K562 (cell line): ENCODE data around the gene MYO5C. TPM values are rescaled to one million over a fixed set of nuclear protein-coding genes. Genes with fewer than 3 reads are reported as not detected.

Experiments used
- ATAC-seq: fragments of 200-7000 bp; cut with Tn5 transposase; 3 replicates; pipeline ENCODE4 v1.9.1; 2020; ENCODE audit warnings: moderate library complexity
- BruUV-seq: library from RNA; stranded (reverse); fragments of 400-500 nt; replicated peaks from 2 replicates; lab custom pipeline; 2021; lab: Mats Ljungman, UMichigan
- CTCF ChIA-PET: fragments of 300-600 bp; formaldehyde crosslinking; extraction: SDS; loops from one replicate; lab custom pipeline; 2021; ENCODE audit warnings: low intra/inter-chr PET ratio; lab: Yijun Ruan, JAX
- POLR2A ChIA-PET: fragments of 300-600, 350-650 bp; sonication (Branson Sonifier 250); formaldehyde crosslinking; extraction: SDS; loops from one replicate; lab custom pipeline; 2021; ENCODE audit warnings: antibody characterized with exemption, inconsistent platforms; lab: Yijun Ruan, JAX
- DNase-seq, 4 experiments: peaks; one replicate each; pipeline versions ENCODE4 v3.0.0 to v3.0.0-alpha.2; 2011 to 2018; ENCODE audit warnings: low spot score in 3 of 4, mixed read lengths in 3 of 4; ENCODE audit errors: extremely low read depth in 1 of 4
- FAIRE-seq: peaks from 2 replicates; lab custom pipeline; 2011; peaks lifted over from hg19 to GRCh38; lab: Jason Lieb, UNC
- H2AFZ ChIP-seq: 2 replicates; pipeline ENCODE4 v1.6.0; 2011; ENCODE audit warnings: low read depth, low read length, control low read depth, inconsistent platforms
- H3K27ac ChIP-seq: fragments of 200-600 bp; 3 replicates; pipeline ENCODE4 v1.8.0; 2011; ENCODE audit warnings: low read depth, mild to moderate bottlenecking, control low read depth, inconsistent platforms, low read length, moderate library complexity, mixed read lengths; ENCODE audit errors: extremely low read depth
- H3K27me3 ChIP-seq, 2 experiments: fragments of 300-600 bp in 1 of 2; 2 replicates in 1 of 2; 3 replicates in 1 of 2; pipeline versions ENCODE4 v1.6.0 to v1.8.0; 2011; ENCODE audit warnings: inconsistent platforms in 2 of 2, low read length in 2 of 2, mild to moderate bottlenecking in 1 of 2, mixed read lengths in 1 of 2, moderate library complexity in 1 of 2; ENCODE audit not compliant: control insufficient read depth in 2 of 2, insufficient read depth in 2 of 2
- H3K36me3 ChIP-seq: fragments of 300-600 bp; 3 replicates; pipeline ENCODE4 v1.8.0; 2011; ENCODE audit warnings: mild to moderate bottlenecking, low read length, inconsistent platforms; ENCODE audit not compliant: control insufficient read depth, insufficient read depth
- H3K4me1 ChIP-seq, 2 experiments: fragments of 200-600 bp in 1 of 2; replicated peaks in 1 of 2; 2 replicates in 1 of 2; 3 replicates in 1 of 2; pipeline versions ENCODE4 v1.5.1 to v1.8.0; 2011; ENCODE audit warnings: inconsistent platforms in 2 of 2, low read length in 2 of 2, mild to moderate bottlenecking in 1 of 2, mixed read lengths in 1 of 2, moderate library complexity in 1 of 2; ENCODE audit not compliant: control insufficient read depth in 2 of 2, insufficient read depth in 2 of 2
- H3K4me2 ChIP-seq: 2 replicates; pipeline ENCODE4 v1.6.1; 2011; ENCODE audit warnings: low read length, control low read depth, inconsistent platforms, mixed read lengths; ENCODE audit not compliant: insufficient read depth
- H3K4me3 ChIP-seq: fragments of 200-600 bp; sonication (generic), shearing (Covaris generic); 2 replicates; pipeline ENCODE4 v1.5.1; 2016; ENCODE audit warnings: control low read depth, inconsistent platforms
- H3K79me2 ChIP-seq: fragments of 200-600 bp; 3 replicates; pipeline ENCODE4 v1.8.0; 2011; ENCODE audit warnings: low read length, inconsistent platforms; ENCODE audit not compliant: control insufficient read depth, insufficient read depth
- H3K9ac ChIP-seq, 2 experiments: 2 replicates each; pipeline versions ENCODE4 v1.6.0 to v1.6.1; 2011; ENCODE audit warnings: low read depth in 2 of 2, low read length in 2 of 2, control low read depth in 1 of 2, inconsistent platforms in 1 of 2, mild to moderate bottlenecking in 1 of 2, mixed read lengths in 1 of 2; ENCODE audit not compliant: insufficient read depth in 1 of 2
- H3K9me1 ChIP-seq: one replicate; pipeline ENCODE4 v1.6.0; 2011; ENCODE audit warnings: inconsistent platforms, mild to moderate bottlenecking, low read length, moderate library complexity; ENCODE audit not compliant: control insufficient read depth, insufficient read depth
- H3K9me3 ChIP-seq: replicated peaks from 2 replicates; pipeline ENCODE4 v1.5.1; 2011; ENCODE audit warnings: low read depth, low read length, inconsistent platforms; ENCODE audit not compliant: control insufficient read depth, insufficient read depth
- H4K20me1 ChIP-seq: replicated peaks from 2 replicates; pipeline ENCODE4 v1.6.1; 2011; ENCODE audit warnings: low read length, inconsistent platforms, mixed read lengths; ENCODE audit not compliant: control insufficient read depth, insufficient read depth
- DACH1 ChIP-seq: fragments of 450-650 bp; IDR thresholded peaks from 2 replicates; pipeline ENCODE4 v1.6.1; 2018; ENCODE audit not compliant: partially characterized antibody
- DMBX1 ChIP-seq: fragments of 250-450 bp; sonication (Bioruptor Pico); IDR thresholded peaks from 2 replicates; pipeline ENCODE4 v1.8.0; 2022; ENCODE audit warnings: inconsistent platforms, mild to moderate bottlenecking, moderate library complexity, borderline replicate concordance
- LEF1 ChIP-seq: fragments of 450-650 bp; IDR thresholded peaks from 2 replicates; pipeline ENCODE4 v1.6.1; 2016; ENCODE audit warnings: mild to moderate bottlenecking
- RHOXF2B ChIP-seq: fragments of 250-450 bp; sonication (Bioruptor Pico); conservative IDR thresholded peaks from 2 replicates; pipeline ENCODE4 v1.5.1; 2021
- U2AF1 ChIP-seq: fragments of 200-400 bp; formaldehyde crosslinking; optimal IDR thresholded peaks from 2 replicates; pipeline ENCODE3; 2017; ENCODE audit warnings: mild to moderate bottlenecking, low read depth, low read length, moderate library complexity
- WGBS: fragments of 100-300 bp; shearing (Covaris generic); methylation state at CpG from one replicate; pipeline ENCODE4 v1.1.6; 2016; ENCODE audit warnings: low coverage, mixed read lengths; ENCODE audit not compliant: insufficient coverage; ENCODE audit errors: missing lambda C conversion rate; 5-methylcytosine and 5-hydroxymethylcytosine counted together
- in situ Hi-C: fragments of 300-500 bp; cut with MboI; formaldehyde crosslinking; loops from 4 replicates; pipeline ENCODE4 v1.15.0; 2018; ENCODE audit warnings: inconsistent platforms, mixed read lengths
- intact Hi-C: fragments of 100-400 bp; cut with micrococcal nuclease; formaldehyde crosslinking; loops from 2 replicates; pipeline ENCODE4 v1.14.2; 2022
- polyA plus RNA-seq, 8 experiments: library from polyadenylated mRNA; depleted of rRNA in 4 of 8; stranded (reverse) in 5 of 8; unstranded in 3 of 8; fragments of >200 nt; fragmentation: Nextera tagmentation in 2 of 8; fragmentation: Illumina TruSeq in 1 of 8; extraction: Ambion mirVana in 2 of 8; extraction: Trizol in 1 of 8; gene quantifications; 2 replicates each; pipeline versions ENCODE4 v1.2.1 to v1.2.3, GENCODE V29; 2011 to 2014; ENCODE audit warnings: inconsistent platforms in 1 of 8, missing spikeins in 1 of 8
- total RNA-seq, 7 experiments: library from RNA; depleted of rRNA in 6 of 7; stranded (reverse); fragments of >200 nt in 6 of 7; fragmentation: Illumina TruSeq in 2 of 7; extraction: Trizol in 2 of 7; gene quantifications; 2 replicates each; pipeline versions ENCODE4 v1.2.1 to v1.2.3, GENCODE V29; 2011 to 2021; ENCODE audit warnings: low replicate concordance in 1 of 7
- TF ChIP-seq, protein P1 (sequence below): fragments of 450-650 bp; formaldehyde crosslinking; IDR thresholded peaks from 2 replicates; pipeline ENCODE4 v1.4.0; 2020; ENCODE audit warnings: mild to moderate bottlenecking, moderate library complexity
- TF ChIP-seq, protein P2 (sequence below), 2 experiments: IDR thresholded peaks in 1 of 2; conservative IDR thresholded peaks in 1 of 2; 2 replicates each; pipeline ENCODE4 v1.6.1; 2016; ENCODE audit warnings: low read depth in 2 of 2, mild to moderate bottlenecking in 1 of 2, missing compliant biosample characterization in 1 of 2, missing genetic modification characterization in 1 of 2, moderate library complexity in 1 of 2

MYO5C gene
- total and polyA plus RNA-seq, 9 of the 15 experiments (the other 6 are each of a cell fraction or from before 2014, with no cell fraction given): 0.01 to 0.24 TPM; not detected in 7

GRCh38 chr15:52340093-52340492, 44.5 kb upstream of the MYO5C start (continued):
- TF ChIP-seq U2AF1: no peak
- TF ChIP-seq DMBX1 (CRISPR knock-in tag): no peak
- no peak for TF ChIP-seq LEF1
- TF ChIP-seq RHOXF2B (CRISPR knock-in tag): no peak
- TF ChIP-seq, protein P1, sequence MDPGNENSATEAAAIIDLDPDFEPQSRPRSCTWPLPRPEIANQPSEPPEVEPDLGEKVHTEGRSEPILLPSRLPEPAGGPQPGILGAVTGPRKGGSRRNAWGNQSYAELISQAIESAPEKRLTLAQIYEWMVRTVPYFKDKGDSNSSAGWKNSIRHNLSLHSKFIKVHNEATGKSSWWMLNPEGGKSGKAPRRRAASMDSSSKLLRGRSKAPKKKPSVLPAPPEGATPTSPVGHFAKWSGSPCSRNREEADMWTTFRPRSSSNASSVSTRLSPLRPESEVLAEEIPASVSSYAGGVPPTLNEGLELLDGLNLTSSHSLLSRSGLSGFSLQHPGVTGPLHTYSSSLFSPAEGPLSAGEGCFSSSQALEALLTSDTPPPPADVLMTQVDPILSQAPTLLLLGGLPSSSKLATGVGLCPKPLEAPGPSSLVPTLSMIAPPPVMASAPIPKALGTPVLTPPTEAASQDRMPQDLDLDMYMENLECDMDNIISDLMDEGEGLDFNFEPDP (CRISPR knock-in tag): no peak
- TF ChIP-seq, protein P2, sequence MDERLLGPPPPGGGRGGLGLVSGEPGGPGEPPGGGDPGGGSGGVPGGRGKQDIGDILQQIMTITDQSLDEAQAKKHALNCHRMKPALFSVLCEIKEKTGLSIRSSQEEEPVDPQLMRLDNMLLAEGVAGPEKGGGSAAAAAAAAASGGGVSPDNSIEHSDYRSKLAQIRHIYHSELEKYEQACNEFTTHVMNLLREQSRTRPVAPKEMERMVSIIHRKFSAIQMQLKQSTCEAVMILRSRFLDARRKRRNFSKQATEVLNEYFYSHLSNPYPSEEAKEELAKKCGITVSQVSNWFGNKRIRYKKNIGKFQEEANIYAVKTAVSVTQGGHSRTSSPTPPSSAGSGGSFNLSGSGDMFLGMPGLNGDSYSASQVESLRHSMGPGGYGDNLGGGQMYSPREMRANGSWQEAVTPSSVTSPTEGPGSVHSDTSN (CRISPR knock-in tag; IDR thresholded peaks at IDR 0.05; ENCODE audit: low read depth): no peak
- TF ChIP-seq, protein P2 (tag; conservative IDR thresholded peaks at IDR 0.05; ENCODE audit: low read depth): no peak

DNA sequence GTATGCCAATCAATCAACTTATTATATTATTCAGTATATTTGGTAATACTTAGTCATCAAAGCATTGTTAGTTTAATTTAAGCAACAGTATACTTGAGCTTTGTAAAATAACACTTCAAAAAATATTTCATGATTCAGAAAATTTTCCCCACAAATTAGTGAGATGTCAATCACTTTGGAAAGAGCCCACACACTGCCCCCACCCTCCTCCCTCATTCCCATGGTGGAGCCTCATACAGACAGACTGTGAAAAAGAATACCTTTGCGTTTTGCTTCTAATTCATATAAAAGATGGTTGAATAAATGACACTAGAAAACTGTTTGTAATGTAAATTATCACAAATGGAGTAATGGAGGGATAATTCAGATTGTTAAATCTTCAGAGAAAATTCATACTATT, 43.3 kb upstream of the MYO5C start:
- Histone ChIP-seq H3K4me3 (no peak overlapping the region), H3K9me1 (no peaks in the 10 kb centered on the region), H3K9ac (no peak overlapping the region), H4K20me1 (no peaks in the 10 kb centered on the region), H3K27ac (no peak overlapping the region), H3K4me2 (no peak overlapping the region), H3K27me3 (peaks cover 12 to 16% of the 10 kb centered on the region in 2 experiments; a peak in 4 of 5 replicates), H3K4me1 (no peaks in the 10 kb centered on the region), H3K9me3 (no peaks in the 10 kb centered on the region), H3K79me2 (no peaks in the 10 kb centered on the region), H2AFZ (no peak overlapping the region), H3K36me3 (no peaks in the 10 kb centered on the region)
- ChIA-PET CTCF (no interaction called here), POLR2A (interaction anchor here (1.3 kb wide), 1 partner anchor 11 kb away, joined by 3 read pairs; no protein-coding TSS in a partner anchor)
- in situ Hi-C loops (no loop called here), intact Hi-C loops (loop anchor here (10.0 kb wide), 1 partner anchor 126 kb away; no protein-coding TSS in a partner anchor)
- 0% methylated on average over 1 of the region's 1 CpG for WGBS
- ATAC-seq: no peak
- no peak for DNase-seq
- no peak for FAIRE-seq
- no TSS peak for BruUV-seq
- TF ChIP-seq DACH1: no peak
